ENCODE measurements around the gene PMAIP1.

The PMAIP1 gene

DNA sequence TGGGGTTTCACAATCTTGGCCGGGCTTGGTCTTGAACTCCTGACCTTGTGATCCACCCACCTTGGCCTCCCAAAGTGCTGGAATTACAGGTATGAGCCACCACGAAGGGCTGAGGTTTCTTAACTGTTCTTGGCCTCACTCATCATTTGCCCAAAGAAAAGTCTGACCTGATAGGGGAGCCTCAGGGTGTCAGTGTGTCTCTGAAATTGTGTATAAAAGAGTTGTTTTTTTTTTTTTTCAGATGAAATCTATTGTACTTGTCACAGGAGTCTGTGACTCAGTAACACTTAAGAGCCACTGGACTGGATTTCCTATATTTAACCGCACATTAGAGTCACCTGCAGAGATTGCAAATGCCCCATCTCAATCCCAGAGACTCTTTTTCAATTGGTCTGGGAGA is 16.9 kb downstream of the PMAIP1 start:
- CTCF ChIA-PET = no interaction called here
- no peak for DNase-seq (ENCODE audit: low spot score)
- POLR2A ChIA-PET (ENCODE audit: low non-redundant PET) = no interaction called here
- TF ChIP-seq CTCF (conservative IDR thresholded peaks at IDR 0.05; ENCODE audit: low read depth) = no peak
- no peak overlapping the region for H3K27ac ChIP-seq

GRCh38 chr18:59917422-59917821 is 17.6 kb downstream of the PMAIP1 start:
- DNase-seq (ENCODE audit: low spot score) = peak; percentile 44
- CTCF ChIA-PET = no interaction called here
- H3K27ac ChIP-seq = peak overlapping the region; percentile 82
- POLR2A ChIA-PET (ENCODE audit: low non-redundant PET) = no interaction called here
- TF ChIP-seq CTCF (conservative IDR thresholded peaks at IDR 0.05; ENCODE audit: low read depth) = no peak

DNA sequence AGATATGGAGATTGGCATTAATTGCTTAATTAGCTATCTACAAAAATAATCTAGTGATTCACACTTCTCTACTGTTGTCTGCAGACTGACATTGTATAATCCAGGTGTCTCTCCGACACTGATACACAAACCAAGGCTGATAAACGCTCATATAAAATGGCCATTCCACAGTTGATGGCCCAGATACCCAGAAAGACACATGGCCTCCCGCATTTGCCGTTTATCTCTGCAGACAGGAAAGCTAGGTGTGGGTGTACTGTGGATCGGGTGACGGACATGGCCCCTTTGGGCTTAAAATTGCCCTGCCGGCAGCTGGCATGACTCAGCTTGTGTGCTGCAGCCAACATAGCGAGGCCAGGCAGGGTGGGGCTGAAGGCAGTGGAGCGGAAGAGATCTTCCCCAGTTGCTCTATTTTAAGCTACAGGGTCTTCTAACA is 18.5 kb downstream of the PMAIP1 start:
- H3K27ac ChIP-seq = peak overlapping the region; percentile 82
- CTCF ChIA-PET = interaction anchor here (0.6 to 0.7 kb wide), 2 partner anchors 38 to 252 kb away, joined by 5 read pairs; no protein-coding TSS in a partner anchor
- DNase-seq (ENCODE audit: low spot score) = peak; percentile 64
- no peak for TF ChIP-seq CTCF (conservative IDR thresholded peaks at IDR 0.05; ENCODE audit: low read depth)
- POLR2A ChIA-PET (ENCODE audit: low non-redundant PET) = no interaction called here

GRCh38 chr18:59918997-59919396 is 19.2 kb downstream of the PMAIP1 start:
- H3K27ac ChIP-seq = peak overlapping the region; percentile 82
- POLR2A ChIA-PET (ENCODE audit: low non-redundant PET) = no interaction called here
- no peak for DNase-seq (ENCODE audit: low spot score)
- no peak for TF ChIP-seq CTCF (conservative IDR thresholded peaks at IDR 0.05; ENCODE audit: low read depth)
- CTCF ChIA-PET = interaction anchor here (0.7 kb wide), 1 partner anchor 38 kb away, joined by 5 read pairs; no protein-coding TSS in a partner anchor

- no peak for DNase-seq (ENCODE audit: low spot score)
- no peak for TF ChIP-seq CTCF (conservative IDR thresholded peaks at IDR 0.05; ENCODE audit: low read depth)
- ChIA-PET POLR2A (ENCODE audit: low non-redundant PET) (no interaction called here), CTCF (no interaction called here)
- no peak overlapping the region for H3K27ac ChIP-seq
Measured at GRCh38 chr18:59921384-59921891, 21.6 kb downstream of the PMAIP1 start.

DNA sequence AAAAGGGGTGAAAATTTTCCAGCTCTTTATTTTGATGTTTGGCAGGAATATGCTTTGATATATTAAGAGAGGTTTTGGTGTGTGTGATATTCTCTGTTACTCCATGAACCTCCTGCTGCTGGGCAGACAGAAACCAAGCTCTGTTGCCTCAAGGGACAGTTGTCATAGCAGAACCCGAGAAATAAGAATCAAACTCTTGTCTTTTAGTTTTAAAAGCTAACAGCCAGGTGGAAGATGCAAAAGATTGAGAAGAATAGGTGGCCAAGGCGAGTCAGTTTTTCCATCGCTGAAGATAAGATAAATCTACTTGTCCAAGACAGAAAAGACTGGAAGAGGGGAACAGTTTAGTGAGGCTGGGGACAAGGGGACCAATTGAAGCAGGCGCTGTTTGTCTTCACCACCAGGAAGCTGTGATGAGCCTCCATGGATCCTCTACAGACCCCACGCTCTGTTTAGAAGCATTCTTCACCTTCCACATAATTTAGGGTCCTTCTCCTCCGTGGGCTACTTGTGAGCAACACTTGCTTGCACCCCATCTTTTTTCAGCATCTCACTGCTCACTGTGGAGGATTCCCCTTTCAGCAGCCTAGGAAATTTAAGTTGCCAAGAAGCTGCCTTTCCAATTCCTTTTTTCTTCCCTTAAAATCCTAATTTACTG is 23.9 kb downstream of the PMAIP1 start:
- no peak overlapping the region for H3K27ac ChIP-seq
- no peak for TF ChIP-seq CTCF (conservative IDR thresholded peaks at IDR 0.05; ENCODE audit: low read depth)
- POLR2A ChIA-PET (ENCODE audit: low non-redundant PET) = no interaction called here
- DNase-seq (ENCODE audit: low spot score) = no peak
- CTCF ChIA-PET = interaction anchor here (0.6 kb wide), 1 partner anchor 606 kb away, joined by 3 read pairs; no protein-coding TSS in a partner anchor

Measured in RWPE1 (cell line).